Right lobe of liver (tissue), 4 donors: ENCODE results near the gene CACNA2D1.

Source experiments
- POLR2A ChIP-seq: fragments of 450-650 bp; IDR thresholded peaks from one replicate; pipeline ENCODE4 v1.6.1; 2017; ENCODE audit warnings: antibody characterized with exemption, mild to moderate bottlenecking
- TF ChIP-seq, protein P1 (sequence below), 4 donors: fragments of 200-600 bp in 3 of 4; fragments of 450-650 bp in 1 of 4; IDR thresholded peaks; one replicate each; pipeline versions ENCODE4 v1.5.1 to v1.8.0; 2016 to 2022; ENCODE audit warnings: antibody characterized with exemption in 4 of 4, mild to moderate bottlenecking in 2 of 4
- donor health status: DM: no; HTN: no; CAD: no.
- donor health status: DM: no; HTN: no; CAD: no.
- donor health status: DM: no; HTN: yes; CAD: no.

DNA sequence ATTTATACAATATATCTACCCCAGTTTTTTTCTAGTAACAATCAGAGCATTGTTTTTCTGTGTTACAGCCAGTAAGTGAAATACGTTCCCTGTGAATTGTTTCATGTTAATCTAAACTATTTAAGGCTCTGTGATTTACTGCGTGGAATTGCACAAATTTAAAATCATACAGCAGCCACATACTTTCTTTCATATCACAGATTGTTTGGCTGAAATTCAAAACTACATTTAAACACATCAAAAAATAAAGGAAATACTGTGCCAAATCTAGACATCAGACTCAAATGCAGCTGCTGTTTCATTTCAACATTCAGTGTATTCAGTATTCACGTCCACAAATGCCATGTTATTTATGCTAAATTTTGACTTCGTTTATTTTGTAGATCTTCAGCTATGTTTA, 431.1 kb downstream of the CACNA2D1 start:
- no peak for TF ChIP-seq POLR2A
- TF ChIP-seq, protein P1, sequence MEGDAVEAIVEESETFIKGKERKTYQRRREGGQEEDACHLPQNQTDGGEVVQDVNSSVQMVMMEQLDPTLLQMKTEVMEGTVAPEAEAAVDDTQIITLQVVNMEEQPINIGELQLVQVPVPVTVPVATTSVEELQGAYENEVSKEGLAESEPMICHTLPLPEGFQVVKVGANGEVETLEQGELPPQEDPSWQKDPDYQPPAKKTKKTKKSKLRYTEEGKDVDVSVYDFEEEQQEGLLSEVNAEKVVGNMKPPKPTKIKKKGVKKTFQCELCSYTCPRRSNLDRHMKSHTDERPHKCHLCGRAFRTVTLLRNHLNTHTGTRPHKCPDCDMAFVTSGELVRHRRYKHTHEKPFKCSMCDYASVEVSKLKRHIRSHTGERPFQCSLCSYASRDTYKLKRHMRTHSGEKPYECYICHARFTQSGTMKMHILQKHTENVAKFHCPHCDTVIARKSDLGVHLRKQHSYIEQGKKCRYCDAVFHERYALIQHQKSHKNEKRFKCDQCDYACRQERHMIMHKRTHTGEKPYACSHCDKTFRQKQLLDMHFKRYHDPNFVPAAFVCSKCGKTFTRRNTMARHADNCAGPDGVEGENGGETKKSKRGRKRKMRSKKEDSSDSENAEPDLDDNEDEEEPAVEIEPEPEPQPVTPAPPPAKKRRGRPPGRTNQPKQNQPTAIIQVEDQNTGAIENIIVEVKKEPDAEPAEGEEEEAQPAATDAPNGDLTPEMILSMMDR (IDR thresholded peaks at IDR 0.05): no peak
